WTC11 (cell line): Measurements from ENCODE around the gene FASTK. TPM values are rescaled to one million over a fixed set of nuclear protein-coding genes. Genes with fewer than 3 reads are reported as not detected.

ENCODE experiments used
- ATAC-seq: fragments of 200-7000 bp; cut with Tn5 transposase; 2 replicates; pipeline ENCODE4 v1.10.0; 2021; ENCODE audit warnings: mild to moderate bottlenecking, moderate library complexity
- CTCF ChIA-PET: fragments of 300-600 bp; sonication (Branson Sonifier 250); formaldehyde crosslinking; loops from one replicate; lab custom pipeline; 2021; ENCODE audit warnings: antibody characterized with exemption; lab: Charles Lee
- POLR2A ChIA-PET: fragments of 350-600 bp; sonication (Branson Sonifier 250); formaldehyde crosslinking; loops from one replicate; lab custom pipeline; 2021; ENCODE audit warnings: antibody characterized with exemption; lab: Charles Lee
- DNase-seq: peaks from one replicate; pipeline ENCODE4 v3.0.0; 2021; ENCODE audit warnings: low spot score
- H3K27ac Mint-ChIP-seq: 2 replicates; pipeline ENCODE4 v1.8.0; 2021; ENCODE audit warnings: mixed read lengths
- H3K27me3 Mint-ChIP-seq: 2 replicates; pipeline ENCODE4 v1.8.0; 2021; ENCODE audit warnings: low read depth, mild to moderate bottlenecking, moderate library complexity, mixed read lengths
- H3K36me3 Mint-ChIP-seq: 2 replicates; pipeline ENCODE4 v1.8.0; 2021; ENCODE audit warnings: mixed read lengths
- H3K4me1 Mint-ChIP-seq: 2 replicates; pipeline ENCODE4 v1.8.0; 2022; ENCODE audit warnings: mixed read lengths
- H3K4me3 Mint-ChIP-seq: 2 replicates; pipeline ENCODE4 v1.8.0; 2021; ENCODE audit warnings: mild to moderate bottlenecking, moderate library complexity, mixed read lengths
- H3K9me3 Mint-ChIP-seq: 2 replicates; pipeline ENCODE4 v1.8.0; 2021; ENCODE audit warnings: mixed read lengths
- CDX4 ChIP-seq: fragments of 250-450 bp; sonication (Bioruptor Pico); IDR thresholded peaks from 2 replicates; pipeline ENCODE4 v1.9.0; 2021; ENCODE audit warnings: moderate library complexity, mild to moderate bottlenecking, inconsistent platforms, borderline replicate concordance
- CTCF ChIP-seq: fragments of 200-600 bp; IDR thresholded peaks from 2 replicates; pipeline ENCODE4 v1.8.0; 2022; ENCODE audit warnings: antibody characterized with exemption
- E2F5 ChIP-seq: sonication (generic); formaldehyde crosslinking; IDR thresholded peaks from 2 replicates; pipeline ENCODE4 v1.8.1; 2022; ENCODE audit warnings: mild to moderate bottlenecking, moderate library complexity, missing genetic modification reagents
- GRHL2 ChIP-seq: fragments of 250-450 bp; sonication (Bioruptor Pico); IDR thresholded peaks from 2 replicates; pipeline ENCODE4 v1.8.0; 2022; ENCODE audit warnings: mild to moderate bottlenecking, moderate library complexity; ENCODE audit not compliant: insufficient replicate concordance, severe bottlenecking
- SP1 ChIP-seq: sonication (generic); formaldehyde crosslinking; conservative IDR thresholded peaks from 2 replicates; pipeline ENCODE4 v1.8.1; 2022; ENCODE audit warnings: missing genetic modification reagents
- total RNA-seq: library from RNA; stranded (reverse); gene quantifications from 3 replicates; pipeline ENCODE4 v1.2.3, GENCODE V29; 2021
- TF ChIP-seq, protein P1 (sequence below): sonication (generic); formaldehyde crosslinking; conservative IDR thresholded peaks from 2 replicates; pipeline ENCODE4 v1.8.1; 2022; ENCODE audit warnings: mild to moderate bottlenecking, missing genetic modification reagents
- TF ChIP-seq, protein P2 (sequence below): sonication (generic); formaldehyde crosslinking; IDR thresholded peaks from 2 replicates; pipeline ENCODE4 v1.8.1; 2023; ENCODE audit warnings: mild to moderate bottlenecking, moderate library complexity, missing genetic modification reagents
- TF ChIP-seq, protein P3 (sequence below): fragments of 250-450 bp; sonication (Bioruptor Pico); IDR thresholded peaks from 2 replicates; pipeline ENCODE4 v2.1.2; 2022; ENCODE audit warnings: mild to moderate bottlenecking, moderate library complexity
- TF ChIP-seq, protein P4 (sequence below): sonication (generic); formaldehyde crosslinking; IDR thresholded peaks from 2 replicates; pipeline ENCODE4 v1.8.1; 2022; ENCODE audit warnings: low read depth, mild to moderate bottlenecking, moderate library complexity, missing genetic modification reagents, borderline replicate concordance
- TF ChIP-seq, protein P5 (sequence below): sonication (generic); formaldehyde crosslinking; conservative IDR thresholded peaks from 2 replicates; pipeline ENCODE4 v1.8.1; 2023; ENCODE audit warnings: mild to moderate bottlenecking, low read depth, missing genetic modification reagents, moderate library complexity
- TF ChIP-seq, protein P6 (sequence below): sonication (generic); formaldehyde crosslinking; IDR thresholded peaks from 2 replicates; pipeline ENCODE4 v1.8.0; 2022; ENCODE audit warnings: mild to moderate bottlenecking, missing genetic modification reagents

The FASTK gene
- total RNA-seq, 1 experiment from 2014 or later, result 70.2 TPM

DNA sequence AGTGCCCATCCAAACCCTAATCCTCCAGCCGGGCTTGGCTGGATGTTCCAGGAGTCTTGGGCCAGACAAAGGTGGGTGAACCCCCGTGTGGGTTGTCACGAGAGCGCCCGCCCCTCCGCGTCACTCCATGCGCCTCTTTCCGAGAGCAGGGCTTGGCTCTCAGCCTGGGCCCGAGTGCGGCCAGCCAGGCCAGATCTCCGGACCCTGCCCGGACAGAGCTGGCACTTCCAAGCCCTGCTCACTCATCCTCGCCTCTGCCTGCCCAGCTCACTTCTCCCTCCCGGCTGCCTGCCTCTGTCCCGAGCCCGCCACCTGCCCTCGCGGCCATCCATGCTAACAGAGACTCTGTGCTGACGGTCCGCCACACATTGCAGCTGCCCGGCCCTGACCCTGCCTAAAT, 40.3 kb upstream of the FASTK start:
- ChIA-PET CTCF (interaction anchor here (0.6 to 1.9 kb wide), 5 partner anchors 10 to 111 kb away, joined by 3 to 7 read pairs (median 3); partner anchors contain the start of gene FASTK), POLR2A (no interaction called here)
- ATAC-seq (no peak), DNase-seq (no peak)
- no peak overlapping the region for H3K4me3 Mint-ChIP-seq
- H3K27me3 Mint-ChIP-seq, result peaks cover 7% of the 10 kb centered on the region
- peaks cover 23% of the 10 kb centered on the region for H3K4me1 Mint-ChIP-seq
- TF ChIP-seq, protein P1, sequence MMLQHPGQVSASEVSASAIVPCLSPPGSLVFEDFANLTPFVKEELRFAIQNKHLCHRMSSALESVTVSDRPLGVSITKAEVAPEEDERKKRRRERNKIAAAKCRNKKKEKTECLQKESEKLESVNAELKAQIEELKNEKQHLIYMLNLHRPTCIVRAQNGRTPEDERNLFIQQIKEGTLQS (CRISPR knock-in tag), result no peak
- TF ChIP-seq E2F5 (CRISPR knock-in tag), result no peak
- no peak for TF ChIP-seq CTCF
- TF ChIP-seq GRHL2 (CRISPR knock-in tag), result no peak
- TF ChIP-seq, protein P2, sequence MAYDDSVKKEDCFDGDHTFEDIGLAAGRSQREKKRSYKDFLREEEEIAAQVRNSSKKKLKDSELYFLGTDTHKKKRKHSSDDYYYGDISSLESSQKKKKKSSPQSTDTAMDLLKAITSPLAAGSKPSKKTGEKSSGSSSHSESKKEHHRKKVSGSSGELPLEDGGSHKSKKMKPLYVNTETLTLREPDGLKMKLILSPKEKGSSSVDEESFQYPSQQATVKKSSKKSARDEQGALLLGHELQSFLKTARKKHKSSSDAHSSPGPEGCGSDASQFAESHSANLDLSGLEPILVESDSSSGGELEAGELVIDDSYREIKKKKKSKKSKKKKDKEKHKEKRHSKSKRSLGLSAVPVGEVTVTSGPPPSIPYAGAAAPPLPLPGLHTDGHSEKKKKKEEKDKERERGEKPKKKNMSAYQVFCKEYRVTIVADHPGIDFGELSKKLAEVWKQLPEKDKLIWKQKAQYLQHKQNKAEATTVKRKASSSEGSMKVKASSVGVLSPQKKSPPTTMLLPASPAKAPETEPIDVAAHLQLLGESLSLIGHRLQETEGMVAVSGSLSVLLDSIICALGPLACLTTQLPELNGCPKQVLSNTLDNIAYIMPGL (CRISPR knock-in tag), result no peak
- TF ChIP-seq, protein P3, sequence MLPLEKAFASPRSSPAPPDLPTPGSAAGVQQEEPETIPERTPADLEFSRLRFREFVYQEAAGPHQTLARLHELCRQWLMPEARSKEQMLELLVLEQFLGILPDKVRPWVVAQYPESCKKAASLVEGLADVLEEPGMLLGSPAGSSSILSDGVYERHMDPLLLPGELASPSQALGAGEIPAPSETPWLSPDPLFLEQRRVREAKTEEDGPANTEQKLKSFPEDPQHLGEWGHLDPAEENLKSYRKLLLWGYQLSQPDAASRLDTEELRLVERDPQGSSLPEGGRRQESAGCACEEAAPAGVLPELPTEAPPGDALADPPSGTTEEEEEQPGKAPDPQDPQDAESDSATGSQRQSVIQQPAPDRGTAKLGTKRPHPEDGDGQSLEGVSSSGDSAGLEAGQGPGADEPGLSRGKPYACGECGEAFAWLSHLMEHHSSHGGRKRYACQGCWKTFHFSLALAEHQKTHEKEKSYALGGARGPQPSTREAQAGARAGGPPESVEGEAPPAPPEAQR, result no peak
- TF ChIP-seq, protein P4, sequence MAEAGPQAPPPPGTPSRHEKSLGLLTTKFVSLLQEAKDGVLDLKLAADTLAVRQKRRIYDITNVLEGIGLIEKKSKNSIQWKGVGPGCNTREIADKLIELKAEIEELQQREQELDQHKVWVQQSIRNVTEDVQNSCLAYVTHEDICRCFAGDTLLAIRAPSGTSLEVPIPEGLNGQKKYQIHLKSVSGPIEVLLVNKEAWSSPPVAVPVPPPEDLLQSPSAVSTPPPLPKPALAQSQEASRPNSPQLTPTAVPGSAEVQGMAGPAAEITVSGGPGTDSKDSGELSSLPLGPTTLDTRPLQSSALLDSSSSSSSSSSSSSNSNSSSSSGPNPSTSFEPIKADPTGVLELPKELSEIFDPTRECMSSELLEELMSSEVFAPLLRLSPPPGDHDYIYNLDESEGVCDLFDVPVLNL (CRISPR knock-in tag), result no peak
- no peak for TF ChIP-seq SP1 (CRISPR knock-in tag)
- TF ChIP-seq, protein P5, sequence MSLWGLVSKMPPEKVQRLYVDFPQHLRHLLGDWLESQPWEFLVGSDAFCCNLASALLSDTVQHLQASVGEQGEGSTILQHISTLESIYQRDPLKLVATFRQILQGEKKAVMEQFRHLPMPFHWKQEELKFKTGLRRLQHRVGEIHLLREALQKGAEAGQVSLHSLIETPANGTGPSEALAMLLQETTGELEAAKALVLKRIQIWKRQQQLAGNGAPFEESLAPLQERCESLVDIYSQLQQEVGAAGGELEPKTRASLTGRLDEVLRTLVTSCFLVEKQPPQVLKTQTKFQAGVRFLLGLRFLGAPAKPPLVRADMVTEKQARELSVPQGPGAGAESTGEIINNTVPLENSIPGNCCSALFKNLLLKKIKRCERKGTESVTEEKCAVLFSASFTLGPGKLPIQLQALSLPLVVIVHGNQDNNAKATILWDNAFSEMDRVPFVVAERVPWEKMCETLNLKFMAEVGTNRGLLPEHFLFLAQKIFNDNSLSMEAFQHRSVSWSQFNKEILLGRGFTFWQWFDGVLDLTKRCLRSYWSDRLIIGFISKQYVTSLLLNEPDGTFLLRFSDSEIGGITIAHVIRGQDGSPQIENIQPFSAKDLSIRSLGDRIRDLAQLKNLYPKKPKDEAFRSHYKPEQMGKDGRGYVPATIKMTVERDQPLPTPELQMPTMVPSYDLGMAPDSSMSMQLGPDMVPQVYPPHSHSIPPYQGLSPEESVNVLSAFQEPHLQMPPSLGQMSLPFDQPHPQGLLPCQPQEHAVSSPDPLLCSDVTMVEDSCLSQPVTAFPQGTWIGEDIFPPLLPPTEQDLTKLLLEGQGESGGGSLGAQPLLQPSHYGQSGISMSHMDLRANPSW (CRISPR knock-in tag), result no peak
- no peak for TF ChIP-seq CDX4 (CRISPR knock-in tag)
- TF ChIP-seq, protein P6, sequence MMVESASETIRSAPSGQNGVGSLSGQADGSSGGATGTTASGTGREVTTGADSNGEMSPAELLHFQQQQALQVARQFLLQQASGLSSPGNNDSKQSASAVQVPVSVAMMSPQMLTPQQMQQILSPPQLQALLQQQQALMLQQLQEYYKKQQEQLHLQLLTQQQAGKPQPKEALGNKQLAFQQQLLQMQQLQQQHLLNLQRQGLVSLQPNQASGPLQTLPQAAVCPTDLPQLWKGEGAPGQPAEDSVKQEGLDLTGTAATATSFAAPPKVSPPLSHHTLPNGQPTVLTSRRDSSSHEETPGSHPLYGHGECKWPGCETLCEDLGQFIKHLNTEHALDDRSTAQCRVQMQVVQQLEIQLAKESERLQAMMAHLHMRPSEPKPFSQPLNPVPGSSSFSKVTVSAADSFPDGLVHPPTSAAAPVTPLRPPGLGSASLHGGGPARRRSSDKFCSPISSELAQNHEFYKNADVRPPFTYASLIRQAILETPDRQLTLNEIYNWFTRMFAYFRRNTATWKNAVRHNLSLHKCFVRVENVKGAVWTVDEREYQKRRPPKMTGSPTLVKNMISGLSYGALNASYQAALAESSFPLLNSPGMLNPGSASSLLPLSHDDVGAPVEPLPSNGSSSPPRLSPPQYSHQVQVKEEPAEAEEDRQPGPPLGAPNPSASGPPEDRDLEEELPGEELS (CRISPR knock-in tag), result no peak
- no peak overlapping the region for H3K27ac Mint-ChIP-seq
- peaks cover 32% of the 10 kb centered on the region for H3K36me3 Mint-ChIP-seq
- H3K9me3 Mint-ChIP-seq, result no peaks in the 10 kb centered on the region
